B cell (primary cell): ENCODE results near the gene FLCN. TPM values are rescaled to one million over a fixed set of nuclear protein-coding genes. Genes with fewer than 3 reads are reported as not detected.

Experiments used
- ATAC-seq: fragments of 200-7000 bp; cut with Tn5 transposase; one replicate; pipeline ENCODE4 v1.10.0; 2021; ENCODE audit warnings: low read depth, mild to moderate bottlenecking, moderate number of reproducible peaks, moderate library complexity
- CTCF ChIA-PET: fragments of 350-600 bp; sonication (Branson Sonifier 250); formaldehyde crosslinking; loops from one replicate; lab custom pipeline; 2021; ENCODE audit warnings: antibody characterized with exemption, inconsistent platforms; lab: Charles Lee
- POLR2A ChIA-PET: fragments of 350-600 bp; sonication (Branson Sonifier 250); formaldehyde crosslinking; loops from one replicate; lab custom pipeline; 2021; ENCODE audit warnings: antibody characterized with exemption; lab: Charles Lee
- DNase-seq: peaks from one replicate; pipeline ENCODE4 v3.0.0; 2013
- H2AFZ ChIP-seq: 2 replicates; pipeline ENCODE4 v1.6.1; 2012; ENCODE audit warnings: mild to moderate bottlenecking, low read depth, low read length; ENCODE audit not compliant: insufficient read depth, poor library complexity, severe bottlenecking
- H3K27ac ChIP-seq, 2 donors: 1 replicate in 1 of 2; 2 replicates in 1 of 2; pipeline ENCODE4 v1.5.1; 2012 to 2013; ENCODE audit warnings: low read length in 2 of 2, mild to moderate bottlenecking in 2 of 2, moderate library complexity in 1 of 2
- H3K27me3 ChIP-seq, 4 experiments: fragments of 200-600 bp in 1 of 4; sonication (generic) in 1 of 4; replicated peaks in 1 of 4; 1 replicate in 2 of 4; 2 replicates in 2 of 4; pipeline versions ENCODE4 v1.6.1 to v1.7.0; 2013 to 2016; ENCODE audit warnings: low read length in 3 of 4, mild to moderate bottlenecking in 2 of 4, mixed read lengths in 1 of 4, moderate library complexity in 1 of 4; ENCODE audit not compliant: insufficient read depth in 4 of 4, control insufficient read depth in 3 of 4; ENCODE audit errors: control extremely low read depth in 1 of 4
- H3K36me3 ChIP-seq, 2 experiments: replicated peaks in 1 of 2; 1 replicate in 1 of 2; 2 replicates in 1 of 2; pipeline versions ENCODE4 v1.6.1 to v1.7.1; 2013; ENCODE audit warnings: low read length in 1 of 2; ENCODE audit not compliant: insufficient read depth in 2 of 2, control insufficient read depth in 1 of 2; ENCODE audit errors: control extremely low read depth in 1 of 2, extremely low read depth in 1 of 2
- H3K4me1 ChIP-seq, 2 donors: fragments of 200-600 bp in 1 of 2; sonication (generic) in 1 of 2; 1 replicate in 1 of 2; 2 replicates in 1 of 2; pipeline versions ENCODE4 v1.5.1 to v1.6.1; 2013 to 2017; ENCODE audit warnings: low read length in 2 of 2; ENCODE audit not compliant: control insufficient read depth in 2 of 2, insufficient read depth in 2 of 2
- H3K4me2 ChIP-seq: replicated peaks from 2 replicates; pipeline ENCODE3; 2012; ENCODE audit warnings: mild to moderate bottlenecking, low read depth, low read length; ENCODE audit not compliant: poor library complexity, severe bottlenecking
- H3K4me3 ChIP-seq, 5 experiments: fragments of 200-600 bp in 1 of 5; sonication (generic) in 1 of 5; 1 replicate in 3 of 5; 2 replicates in 2 of 5; pipeline versions ENCODE4 v1.5.1 to v1.7.0; 2011 to 2016; ENCODE audit warnings: low read length in 4 of 5, mild to moderate bottlenecking in 4 of 5, low read depth in 2 of 5, control low read depth in 1 of 5, moderate library complexity in 1 of 5; ENCODE audit not compliant: insufficient read depth in 1 of 5; ENCODE audit errors: control extremely low read depth in 1 of 5, extremely low read depth in 1 of 5
- H3K79me2 ChIP-seq: fragments of 200-600 bp; sonication (generic); one replicate; pipeline ENCODE4 v1.6.0; 2016; ENCODE audit warnings: low read length; ENCODE audit not compliant: control insufficient read depth, insufficient read depth
- H3K9ac ChIP-seq: fragments of 200-600 bp; sonication (generic); 2 replicates; pipeline ENCODE4 v1.6.1; 2017; ENCODE audit warnings: mild to moderate bottlenecking, low read length, moderate library complexity
- H3K9me3 ChIP-seq, 3 donors: one replicate each; pipeline versions ENCODE4 v1.6.1 to v1.7.1; 2013; ENCODE audit warnings: low read length in 2 of 3; ENCODE audit not compliant: control insufficient read depth in 2 of 3, insufficient read depth in 1 of 3; ENCODE audit errors: control extremely low read depth in 1 of 3
- H4K20me1 ChIP-seq: 2 replicates; pipeline ENCODE4 v1.6.0; 2012; ENCODE audit warnings: mild to moderate bottlenecking, low read length; ENCODE audit not compliant: insufficient read depth, control insufficient read depth, poor library complexity, severe bottlenecking
- H3K27ac Mint-ChIP-seq: one replicate; pipeline ENCODE4 v1.8.0; 2021; ENCODE audit warnings: mixed read lengths
- H3K27me3 Mint-ChIP-seq: one replicate; pipeline ENCODE4 v1.8.0; 2021; ENCODE audit warnings: mixed read lengths
- H3K4me1 Mint-ChIP-seq: one replicate; pipeline ENCODE4 v1.8.0; 2021; ENCODE audit warnings: mixed read lengths
- H3K4me3 Mint-ChIP-seq: one replicate; pipeline ENCODE4 v1.8.0; 2021; ENCODE audit warnings: mixed read lengths
- H3K9me3 Mint-ChIP-seq: one replicate; pipeline ENCODE4 v1.8.0; 2022; ENCODE audit warnings: mixed read lengths; ENCODE audit not compliant: insufficient read depth
- EZH2 ChIP-seq: IDR thresholded peaks from 2 replicates; pipeline ENCODE4 v1.6.1; 2012; ENCODE audit warnings: borderline replicate concordance, low read depth, mild to moderate bottlenecking, moderate library complexity, low read length; ENCODE audit not compliant: insufficient read depth, poor library complexity, severe bottlenecking
- WGBS: methylation state at CpG from one replicate; pipeline ENCODE4 v1.1.5; 2013; ENCODE audit warnings: missing lambda C conversion rate; ENCODE audit not compliant: insufficient coverage; 5-methylcytosine and 5-hydroxymethylcytosine counted together
- intact Hi-C: fragments of 100-400 bp; cut with micrococcal nuclease; formaldehyde crosslinking; loops from one replicate; pipeline ENCODE4 v1.10.0; 2022
- polyA plus RNA-seq: library from polyadenylated mRNA; depleted of rRNA; stranded (reverse); fragments of >200 nt; gene quantifications from 2 replicates; pipeline ENCODE4 v1.2.3, GENCODE V29; 2012
- total RNA-seq, 2 donors: library from RNA; stranded (reverse); fragments of 120-200 nt in 1 of 2; gene quantifications; 1 replicate in 1 of 2; 2 replicates in 1 of 2; pipeline versions ENCODE4 v1.2.3 to v1.2.4, GENCODE V29; 2013 to 2022
- TF ChIP-seq, protein P1 (sequence below): fragments of 200-600 bp; IDR thresholded peaks from one replicate; pipeline ENCODE4 v1.8.0; 2022; ENCODE audit warnings: antibody characterized with exemption, mild to moderate bottlenecking

FLCN gene
- total and polyA plus RNA-seq, 2 donors (not counting 1 experiment from before 2014, with no cell fraction given): 36.6 to 128 TPM

DNA sequence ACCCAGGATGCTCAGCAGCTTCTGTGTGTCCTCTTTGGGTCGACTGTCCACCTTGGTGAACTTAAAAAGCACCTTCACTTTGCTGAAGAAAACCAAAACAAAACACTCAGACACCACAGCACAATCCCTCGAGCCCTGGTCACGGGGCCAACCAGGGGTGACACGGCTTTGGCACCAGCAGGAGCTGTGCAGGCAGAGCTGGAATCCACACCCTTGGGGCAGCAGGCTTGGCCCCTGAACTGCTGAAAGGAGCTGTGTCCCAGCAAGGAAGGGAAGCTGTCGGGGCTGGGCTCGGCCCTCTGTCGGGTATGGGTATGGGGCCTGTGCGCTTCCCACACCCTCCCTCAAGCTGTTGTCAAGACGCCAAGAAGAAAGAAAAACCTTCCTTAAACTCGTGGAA, 23.2 kb downstream of the FLCN start:
- H3K4me1 Mint-ChIP-seq: no peaks in the 10 kb centered on the region
- no peaks in the 10 kb centered on the region for H3K9me3 Mint-ChIP-seq
- no peak overlapping the region for H3K4me3 Mint-ChIP-seq
- Histone ChIP-seq H3K9me3 (no peaks in the 10 kb centered on the region), H3K4me3 (no peak overlapping the region), H2AFZ (no peak overlapping the region), H3K4me2 (no peak overlapping the region), H4K20me1 (no peaks in the 10 kb centered on the region), H3K27ac (no peak overlapping the region), H3K36me3 (peaks cover 4 to 54% of the 10 kb centered on the region in 2 experiments), H3K27me3 (no peaks in the 10 kb centered on the region), H3K4me1 (no peaks in the 10 kb centered on the region), H3K9ac (no peak overlapping the region), H3K79me2 (no peaks in the 10 kb centered on the region)
- CTCF ChIA-PET: no interaction called here
- ATAC-seq (no peak), DNase-seq (no peak)
- H3K27ac Mint-ChIP-seq: no peak overlapping the region
- WGBS: 96% methylated on average over 6 of the region's 10 CpGs
- no peaks in the 10 kb centered on the region for H3K27me3 Mint-ChIP-seq
- intact Hi-C loops: no loop called here
- POLR2A ChIA-PET: no interaction called here
- no peak for TF ChIP-seq EZH2
- TF ChIP-seq, protein P1, sequence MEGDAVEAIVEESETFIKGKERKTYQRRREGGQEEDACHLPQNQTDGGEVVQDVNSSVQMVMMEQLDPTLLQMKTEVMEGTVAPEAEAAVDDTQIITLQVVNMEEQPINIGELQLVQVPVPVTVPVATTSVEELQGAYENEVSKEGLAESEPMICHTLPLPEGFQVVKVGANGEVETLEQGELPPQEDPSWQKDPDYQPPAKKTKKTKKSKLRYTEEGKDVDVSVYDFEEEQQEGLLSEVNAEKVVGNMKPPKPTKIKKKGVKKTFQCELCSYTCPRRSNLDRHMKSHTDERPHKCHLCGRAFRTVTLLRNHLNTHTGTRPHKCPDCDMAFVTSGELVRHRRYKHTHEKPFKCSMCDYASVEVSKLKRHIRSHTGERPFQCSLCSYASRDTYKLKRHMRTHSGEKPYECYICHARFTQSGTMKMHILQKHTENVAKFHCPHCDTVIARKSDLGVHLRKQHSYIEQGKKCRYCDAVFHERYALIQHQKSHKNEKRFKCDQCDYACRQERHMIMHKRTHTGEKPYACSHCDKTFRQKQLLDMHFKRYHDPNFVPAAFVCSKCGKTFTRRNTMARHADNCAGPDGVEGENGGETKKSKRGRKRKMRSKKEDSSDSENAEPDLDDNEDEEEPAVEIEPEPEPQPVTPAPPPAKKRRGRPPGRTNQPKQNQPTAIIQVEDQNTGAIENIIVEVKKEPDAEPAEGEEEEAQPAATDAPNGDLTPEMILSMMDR: no peak

DNA sequence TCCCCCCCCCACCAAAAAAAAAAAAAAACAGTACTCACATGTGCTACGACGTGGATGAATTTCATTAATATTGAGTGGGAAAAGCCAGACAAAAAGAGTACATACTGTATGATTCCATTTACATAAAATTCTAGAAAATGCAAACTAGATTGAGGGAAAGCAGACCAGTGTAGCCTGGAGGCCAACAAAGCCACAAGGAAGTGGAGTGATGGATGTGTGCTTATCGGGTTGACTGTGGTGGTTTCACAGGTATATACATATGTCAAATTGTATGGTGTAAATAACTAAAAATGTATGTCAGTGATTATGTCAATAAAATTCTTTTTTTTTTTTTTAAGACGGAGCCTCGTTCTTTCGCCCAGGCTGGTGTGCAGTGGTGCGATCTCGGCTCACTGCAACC, 29.0 kb downstream of the FLCN start:
- intact Hi-C loops: loop anchor here (10.0 kb wide), 1 partner anchor 163 kb away; the partner anchor contains the start of gene MPRIP
- H3K27ac Mint-ChIP-seq: no peak overlapping the region
- TF ChIP-seq, protein P1: no peak
- TF ChIP-seq EZH2: no peak
- H3K27me3 ChIP-seq: no peaks in the 10 kb centered on the region
- ChIA-PET POLR2A (no interaction called here), CTCF (no interaction called here)
- H3K9ac ChIP-seq: no peak overlapping the region
- peak; percentile 29 for DNase-seq
- H3K36me3 ChIP-seq: peaks cover 4 to 5% of the 10 kb centered on the region in 2 experiments
- peaks cover 4% of the 10 kb centered on the region for H4K20me1 ChIP-seq
- H3K27ac ChIP-seq: no peak overlapping the region
- 89% methylated on average over 6 of the region's 8 CpGs for WGBS
- H3K79me2 ChIP-seq: peaks cover 9% of the 10 kb centered on the region
- ATAC-seq: no peak
- H3K27me3 Mint-ChIP-seq: no peaks in the 10 kb centered on the region
- H3K4me1 Mint-ChIP-seq: peaks cover 20% of the 10 kb centered on the region
- no peak overlapping the region for H3K4me3 Mint-ChIP-seq
- H3K4me1 ChIP-seq: peaks cover 14 to 25% of the 10 kb centered on the region in 2 donors
- H3K4me3 ChIP-seq: no peak overlapping the region
- no peaks in the 10 kb centered on the region for H3K9me3 Mint-ChIP-seq
- peaks cover 0 to 11% (median 0%) of the 10 kb centered on the region in 3 donors for H3K9me3 ChIP-seq
- no peak overlapping the region for H3K4me2 ChIP-seq
- H2AFZ ChIP-seq: no peak overlapping the region
